ENCODE data around the gene RUNDC1. TPM values are rescaled to one million over a fixed set of nuclear protein-coding genes. Genes with fewer than 3 reads are reported as not detected.
"Not testable (repeated sequence)": the region's sequence is repeated elsewhere in the genome, so short reads cannot be mapped to it uniquely, and the experiment has no call there.

RUNDC1 gene
- total RNA-seq, 4 donors from 2014 or later, result 13.9 to 18.9 (median 16.2) TPM

DNA sequence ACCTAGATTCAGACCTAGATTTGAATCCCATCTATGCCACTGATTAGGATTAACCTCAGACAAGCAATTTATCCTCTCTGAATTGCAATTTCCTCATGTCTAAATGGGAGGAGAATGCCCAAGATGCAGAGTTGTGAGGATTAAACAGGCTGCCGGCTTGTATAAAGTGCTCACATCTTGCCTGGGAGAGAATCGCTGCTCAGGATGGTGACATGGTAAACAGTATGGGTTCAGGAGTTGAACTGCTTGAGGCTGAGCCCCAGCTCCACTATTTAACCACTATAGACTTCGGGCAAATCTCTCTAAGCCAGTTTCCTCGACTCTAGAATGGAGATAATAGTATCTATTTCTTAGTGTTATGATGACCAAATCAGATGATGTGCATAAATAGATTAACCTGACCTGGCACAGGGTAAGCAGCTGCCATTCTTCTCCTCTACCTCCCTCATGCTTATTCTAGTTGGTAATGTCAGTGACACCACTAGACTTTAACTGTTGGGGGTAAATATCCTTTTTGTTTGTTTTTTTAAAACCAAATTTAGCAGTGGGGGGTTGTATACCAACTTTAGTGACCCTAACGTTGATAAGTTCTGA, 17.1 kb downstream of the RUNDC1 start:
- WGBS, result 43% methylated on average over 5 of the region's 5 CpGs
- H3K27ac ChIP-seq, result peak overlapping the region; percentile 54
- peaks cover 42% of the 10 kb centered on the region for H3K36me3 ChIP-seq
- H3K4me3 ChIP-seq, result peak overlapping the region; percentile 81
- no peaks in the 10 kb centered on the region for H3K9me3 ChIP-seq
- H3K4me1 ChIP-seq, result peaks cover 27% of the 10 kb centered on the region
- TF ChIP-seq CTCF (IDR thresholded peaks at IDR 0.05), result no peak
- no peak for DNase-seq (ENCODE audit: low spot score in 2 of 2)
- no peaks in the 10 kb centered on the region for H3K27me3 ChIP-seq

- peak within 1 kb of the TSS; percentile 81 for H3K4me3 ChIP-seq
- H3K9me3 ChIP-seq, result no peaks in the 10 kb centered on the region
- H3K27me3 ChIP-seq, result no peaks in the 10 kb centered on the region
- H3K27ac ChIP-seq, result peak within 1 kb of the TSS; percentile 92
- peaks cover 42% of the 10 kb centered on the region for H3K36me3 ChIP-seq
- peak; percentile 98 to 99 for DNase-seq (ENCODE audit: low spot score in 2 of 2)
- H3K4me1 ChIP-seq, result peaks cover 27% of the 10 kb centered on the region
- 0% methylated on average over 31 of the region's 49 CpGs for WGBS
- TF ChIP-seq POLR2AphosphoS5 (IDR thresholded peaks at IDR 0.05), result peak; percentile 85 to 99 (median 93)
- TF ChIP-seq POLR2A (IDR thresholded peaks at IDR 0.05), result peak in 1 of 2 donors; percentile 78
- no peak for TF ChIP-seq EP300 (IDR thresholded peaks at IDR 0.05)
- TF ChIP-seq CTCF (IDR thresholded peaks at IDR 0.05), result peak; percentile 90 to 94
Observed at GRCh38 chr17:42997984-42998938, 17.9 kb downstream of the RUNDC1 start, which contains the start of gene RPL27. Gene RPL27 (plus strand): TSS chr17:42998419. CDS start chr17:42998751, 332 bp downstream.

DNA sequence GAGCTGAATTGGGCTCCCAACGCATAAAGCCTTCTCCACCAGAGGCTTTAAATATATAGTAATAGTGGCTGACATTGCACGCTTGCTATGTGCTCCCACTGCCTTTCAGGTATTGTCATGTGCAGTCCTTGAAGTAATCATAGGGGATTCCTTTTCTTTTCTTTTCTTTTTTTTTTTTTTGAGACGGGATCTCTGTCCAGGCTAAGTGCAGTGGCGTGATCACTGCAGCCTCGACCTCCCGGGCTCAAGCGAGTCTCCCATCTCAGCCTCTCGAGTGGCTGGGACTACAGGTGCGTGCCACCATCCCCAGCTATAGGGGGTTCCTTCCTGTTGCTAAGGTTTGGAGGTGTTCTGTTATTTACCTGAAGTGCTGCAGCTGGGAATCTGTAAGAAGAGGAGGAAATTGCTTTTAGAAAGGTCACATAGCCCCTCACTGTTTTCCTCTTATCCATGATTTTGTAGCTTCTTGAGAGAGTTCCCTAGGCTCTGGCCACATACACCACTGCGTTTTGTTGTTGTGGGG, 18.7 kb downstream of the RUNDC1 start:
- Histone ChIP-seq H3K27ac (peak overlapping the region; percentile 92), H3K4me1 (peaks cover 30% of the 10 kb centered on the region), H3K27me3 (no peaks in the 10 kb centered on the region), H3K9me3 (no peaks in the 10 kb centered on the region), H3K36me3 (peaks cover 40% of the 10 kb centered on the region), H3K4me3 (peak overlapping the region; percentile 81)
- WGBS, result 20% methylated on average over 10 of the region's 10 CpGs
- no peak for DNase-seq (ENCODE audit: low spot score in 2 of 2)
- no peak for TF ChIP-seq POLR2A (IDR thresholded peaks at IDR 0.05)
- TF ChIP-seq EP300 (IDR thresholded peaks at IDR 0.05), result no peak
- TF ChIP-seq POLR2AphosphoS5 (IDR thresholded peaks at IDR 0.05), result no peak

DNA sequence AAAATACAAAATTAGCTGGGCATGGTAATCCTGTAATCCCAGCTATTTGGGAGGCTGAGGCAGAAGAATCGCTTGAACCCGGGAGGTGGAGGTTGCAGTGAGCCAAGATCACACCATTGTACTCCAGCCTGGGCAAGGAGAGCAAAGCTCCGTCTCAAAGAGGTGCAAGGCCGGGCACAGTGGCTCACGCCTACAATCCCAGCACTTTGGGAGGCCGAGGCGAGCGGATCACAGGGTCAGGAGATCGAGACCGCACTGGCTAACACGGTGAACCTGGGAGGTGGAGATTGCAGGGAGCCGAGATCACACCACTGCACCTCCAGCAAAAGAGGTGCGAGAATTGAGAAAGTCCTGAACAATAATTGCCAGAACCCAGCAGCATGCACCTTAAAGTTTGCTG, 20.5 kb downstream of the RUNDC1 start:
- Histone ChIP-seq H3K36me3 (peaks cover 40% of the 10 kb centered on the region), H3K4me1 (peaks cover 30% of the 10 kb centered on the region)
- 94% methylated on average over 13 of the region's 13 CpGs for WGBS
- not testable (repeated sequence) for H3K9me3 ChIP-seq; DNase-seq (ENCODE audit: low spot score in 2 of 2); H3K27ac ChIP-seq; H3K27me3 ChIP-seq; H3K4me3 ChIP-seq

GRCh38 chr17:43003542-43004172, 23.3 kb downstream of the RUNDC1 start:
- TF ChIP-seq CTCF (IDR thresholded peaks at IDR 0.05), result no peak
- no peak for TF ChIP-seq POLR2A (IDR thresholded peaks at IDR 0.05)
- TF ChIP-seq EP300 (IDR thresholded peaks at IDR 0.05), result no peak
- TF ChIP-seq POLR2AphosphoS5 (IDR thresholded peaks at IDR 0.05), result no peak
- Histone ChIP-seq H3K9me3 (no peaks in the 10 kb centered on the region), H3K27me3 (no peaks in the 10 kb centered on the region), H3K36me3 (peaks cover 40% of the 10 kb centered on the region), H3K27ac (no peak overlapping the region), H3K4me3 (no peak overlapping the region), H3K4me1 (peaks cover 35% of the 10 kb centered on the region)
- 76% methylated on average over 5 of the region's 5 CpGs for WGBS
- no peak for DNase-seq (ENCODE audit: low spot score in 2 of 2)
